T-helper 2 cell (primary cell): ENCODE measurements around the gene LRRC30.
"Not testable (repeated sequence)": the region's sequence is repeated elsewhere in the genome, so short reads cannot be mapped to it uniquely, and the experiment has no call there.

ENCODE experiments used
- DNase-seq, 5 experiments: peaks; one replicate each; pipeline versions ENCODE4 v3.0.0 to v3.0.0-alpha.2; 2012 to 2022
- total RNA-seq, 2 donors: gene quantifications; one replicate each; lab custom pipeline; 2026; lab: John Stamatoyannopoulos, UW

The LRRC30 gene
- total RNA-seq, result 0 reads per million in 2 donors

GRCh38 chr18:7230626-7231349 is at the start of gene LRRC30:
Gene LRRC30 (plus strand): TSS chr18:7231089. CDS start chr18:7231139, 50 bp downstream.
- DNase-seq, result no peak

GRCh38 chr18:7185701-7186100 is 45.2 kb upstream of the LRRC30 start:
- no peak for DNase-seq

- DNase-seq, result no peak
Measured at GRCh38 chr18:7190547-7191156, 40.2 kb upstream of the LRRC30 start.

- no peak for DNase-seq
Measured at GRCh38 chr18:7191736-7192135, 39.2 kb upstream of the LRRC30 start.

GRCh38 chr18:7195266-7195665 is 35.6 kb upstream of the LRRC30 start:
- no peak for DNase-seq

GRCh38 chr18:7196421-7196820 is 34.5 kb upstream of the LRRC30 start:
- no peak for DNase-seq

GRCh38 chr18:7197854-7198253 is 33.0 kb upstream of the LRRC30 start:
- no peak for DNase-seq

- no peak for DNase-seq
Measured at GRCh38 chr18:7198326-7198725, 32.6 kb upstream of the LRRC30 start.

- no peak for DNase-seq
Measured at GRCh38 chr18:7201096-7201495, 29.8 kb upstream of the LRRC30 start.

GRCh38 chr18:7202169-7202568 is 28.7 kb upstream of the LRRC30 start:
- no peak for DNase-seq

GRCh38 chr18:7203601-7204000 is 27.3 kb upstream of the LRRC30 start:
- not testable (repeated sequence) for DNase-seq

GRCh38 chr18:7205346-7205745 is 25.5 kb upstream of the LRRC30 start:
- DNase-seq, result no peak

- no peak for DNase-seq
Measured at GRCh38 chr18:7206217-7206616, 24.7 kb upstream of the LRRC30 start.

GRCh38 chr18:7207366-7207915 is 23.4 kb upstream of the LRRC30 start:
- DNase-seq, result no peak

- DNase-seq, result peak in 1 of 5 experiments; percentile 28
Measured at GRCh38 chr18:7221424-7222155, 9.3 kb upstream of the LRRC30 start.

- DNase-seq, result no peak
Measured at GRCh38 chr18:7224198-7224597, 6.7 kb upstream of the LRRC30 start.

GRCh38 chr18:7232218-7232617 is 1.3 kb downstream of the LRRC30 start:
- DNase-seq, result no peak

GRCh38 chr18:7233134-7233810 is 2.4 kb downstream of the LRRC30 start:
- no peak for DNase-seq

- no peak for DNase-seq
Measured at GRCh38 chr18:7234091-7234490, 3.2 kb downstream of the LRRC30 start.

GRCh38 chr18:7234956-7235355 is 4.1 kb downstream of the LRRC30 start:
- DNase-seq, result no peak

- no peak for DNase-seq
Measured at GRCh38 chr18:7236072-7236471, 5.2 kb downstream of the LRRC30 start.

GRCh38 chr18:7236933-7237332 is 6.0 kb downstream of the LRRC30 start:
- no peak for DNase-seq
